ENCODE measurements around the gene DHRSX. TPM values are rescaled to one million over a fixed set of nuclear protein-coding genes. Genes with fewer than 3 reads are reported as not detected.

The DHRSX gene
- total and polyA plus RNA-seq, 5 experiments from 2014 or later, result 17.1 to 20.8 (median 17.2) TPM

DNA sequence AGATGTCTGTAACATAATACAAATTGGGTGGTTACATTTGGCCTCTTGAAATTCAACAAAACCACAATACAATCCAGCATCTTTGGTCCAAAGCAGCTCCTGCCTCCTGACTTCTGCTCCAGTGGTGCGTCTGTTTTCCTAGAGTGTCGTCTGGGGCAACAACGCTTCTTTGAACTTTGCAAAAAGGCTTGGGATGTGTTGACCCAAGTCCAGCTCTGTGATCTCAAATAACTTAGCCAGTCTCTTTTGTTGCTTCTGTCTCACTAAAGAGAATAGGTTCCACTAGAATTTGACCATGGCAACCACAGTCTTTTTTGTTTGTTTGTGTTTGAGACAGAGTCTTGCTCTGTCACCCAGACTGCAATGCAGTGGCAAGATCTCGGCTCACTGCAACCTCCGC, 324.0 kb downstream of the DHRSX start:
- H3K4me1 Mint-ChIP-seq, result no peaks in the 10 kb centered on the region
- H3K27ac Mint-ChIP-seq, result no peak overlapping the region
- POLR2A ChIA-PET, result no interaction called here
- no peaks in the 10 kb centered on the region for H3K27me3 Mint-ChIP-seq
- H3K36me3 Mint-ChIP-seq, result peaks cover 0 to 9% (median 8%) of the 10 kb centered on the region in 3 donors
- H3K4me3 Mint-ChIP-seq, result no peak overlapping the region
- peaks cover 0 to 31% (median 14%) of the 10 kb centered on the region in 9 donors for H3K9me3 Mint-ChIP-seq
- no peak for ATAC-seq
- no peak for DNase-seq

- DNase-seq (no peak), ATAC-seq (no peak)
- POLR2A ChIA-PET, result no interaction called here
- Mint-ChIP-seq H3K27me3 (no peaks in the 10 kb centered on the region), H3K4me1 (no peaks in the 10 kb centered on the region), H3K4me3 (no peak overlapping the region), H3K27ac (no peak overlapping the region), H3K36me3 (peaks cover 0 to 12% (median 9%) of the 10 kb centered on the region in 3 donors), H3K9me3 (peaks cover 0 to 35% (median 15%) of the 10 kb centered on the region in 9 donors)
These were observed 324.5 kb downstream of the DHRSX start for GRCh38 chrX:2176274-2176673.

GRCh38 chrX:2172359-2172758, 328.4 kb downstream of the DHRSX start:
- peaks cover 0 to 23% (median 4%) of the 10 kb centered on the region in 3 donors for H3K36me3 Mint-ChIP-seq
- H3K27ac Mint-ChIP-seq, result no peak overlapping the region
- H3K27me3 Mint-ChIP-seq, result no peaks in the 10 kb centered on the region
- POLR2A ChIA-PET, result no interaction called here
- H3K4me1 Mint-ChIP-seq, result no peaks in the 10 kb centered on the region
- no peak for DNase-seq
- H3K4me3 Mint-ChIP-seq, result no peak overlapping the region
- no peak for ATAC-seq
- H3K9me3 Mint-ChIP-seq, result peaks cover 2 to 55% (median 31%) of the 10 kb centered on the region in 9 donors

Other genes with a start within 250 kb of the DHRSX start
- gene ZBED1, start within 50 bp of the DHRSX start, total RNA-seq, result 10 to 100 TPM; 27.8 to 32.6 TPM
- 10 to 100 TPM; 25.6 to 43.4 (median 36.7) TPM for gene ZBED1, start within 50 bp of the DHRSX start, polyA plus RNA-seq
- gene CD99, start 190.3 kb upstream of the DHRSX start, total RNA-seq, result 100 to 1,000 TPM; 123 to 124 TPM
- gene CD99, start 190.3 kb upstream of the DHRSX start, polyA plus RNA-seq, result 100 to 1,000 TPM; 120 to 218 (median 137) TPM

Data from naive thymus-derived CD8-positive, alpha-beta T cell (primary cell).